HCT116 (cell line): ENCODE data around the gene PPP1R12B.
"Not testable (repeated sequence)": the region's sequence is repeated elsewhere in the genome, so short reads cannot be mapped to it uniquely, and the experiment has no call there.

ENCODE experiments used
- CEBPB ChIP-seq: IDR thresholded peaks from 2 replicates; pipeline ENCODE4 v1.6.1; 2012; ENCODE audit warnings: low read depth
- CTCF ChIP-seq, 3 experiments: fragments of 200-600 bp in 1 of 3; sonication (generic) in 1 of 3; IDR thresholded peaks in 2 of 3; conservative IDR thresholded peaks in 1 of 3; 2 replicates each; pipeline ENCODE4 v1.5.1; 2012 to 2017; ENCODE audit warnings: low read depth in 2 of 3, low read length in 2 of 3, antibody characterized with exemption in 1 of 3, borderline replicate concordance in 1 of 3, control low read depth in 1 of 3, mild to moderate bottlenecking in 1 of 3, mixed read lengths in 1 of 3, mixed run types in 1 of 3, moderate library complexity in 1 of 3; ENCODE audit not compliant: insufficient read depth in 1 of 3
- TCF7L2 ChIP-seq: IDR thresholded peaks from 2 replicates; pipeline ENCODE4 v1.7.0; 2011; ENCODE audit warnings: borderline replicate concordance, inconsistent platforms; ENCODE audit not compliant: insufficient read depth, insufficient read length; ENCODE audit errors: extremely low read depth

- TF ChIP-seq TCF7L2; CEBPB; CTCF (IDR thresholded peaks at IDR 0.05 in 2 of 3, conservative IDR thresholded peaks at IDR 0.05 in 1 of 3; ENCODE audit: borderline replicate concordance in 1 of 3, insufficient read depth in 1 of 3, low read depth in 2 of 3, low read length in 2 of 3): not testable (repeated sequence)
Observed at GRCh38 chr1:202540858-202541257, 192.4 kb downstream of the PPP1R12B start.
